HL-60/S4 treated with retinoic acid at 250 ng/mL for 4 days and 3 days (cell line): ENCODE data around the gene C10orf90.

Experiments used
- in situ Hi-C: fragments of 300-500 bp; cut with MboI; formaldehyde crosslinking; loops from 2 replicates; pipeline ENCODE4 v1.7.0; 2022; ENCODE audit warnings: low sequenced_read_pairs

The C10orf90 gene

DNA sequence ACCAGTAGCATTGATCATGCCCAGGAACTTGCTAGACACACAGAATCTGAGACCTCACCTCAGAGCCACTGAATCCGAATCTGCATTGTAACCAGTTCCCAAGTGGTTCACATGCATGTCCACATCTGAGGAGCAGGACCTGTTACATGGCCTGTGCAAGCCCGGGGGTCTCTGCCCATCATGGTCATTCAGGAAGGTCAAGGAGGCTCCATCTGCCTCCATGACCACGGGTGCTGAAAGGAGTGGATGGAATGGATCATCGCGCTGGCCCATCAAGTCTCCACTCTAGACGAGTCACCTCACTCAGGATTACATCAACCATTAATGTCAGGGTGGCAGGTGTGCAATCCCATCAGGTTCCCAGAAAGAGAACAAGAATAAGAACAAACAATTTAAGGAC is 196.5 kb downstream of the C10orf90 start:
- in situ Hi-C loops: no loop called here

GRCh38 chr10:126470991-126471390 is 199.5 kb downstream of the C10orf90 start:
- in situ Hi-C loops: no loop called here

DNA sequence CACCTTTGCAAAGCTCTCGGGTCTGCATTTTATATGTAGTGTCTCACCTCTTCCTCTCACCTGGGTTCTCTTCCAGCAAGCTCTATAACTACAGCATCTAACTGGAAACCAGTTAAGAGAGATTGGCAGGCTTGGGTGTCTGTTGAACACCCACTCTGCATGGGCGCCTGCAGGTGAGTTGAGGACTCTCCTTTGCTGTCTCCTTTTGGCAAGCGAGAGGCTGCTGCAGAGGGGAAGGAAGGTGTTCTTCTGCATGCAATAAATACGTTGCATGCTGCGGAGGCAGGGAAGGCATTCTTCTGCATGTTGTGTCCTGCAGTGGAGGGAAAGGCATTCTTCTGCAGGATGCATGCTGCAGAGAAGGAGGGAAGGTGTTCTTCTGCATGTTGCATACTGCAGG is 200.8 kb downstream of the C10orf90 start:
- in situ Hi-C loops: no loop called here

GRCh38 chr10:126468876-126469643 is 201.4 kb downstream of the C10orf90 start:
- in situ Hi-C loops: no loop called here

- in situ Hi-C loops: no loop called here
Observed at GRCh38 chr10:126468467-126468866, 202.0 kb downstream of the C10orf90 start.

- in situ Hi-C loops: no loop called here
Observed at GRCh38 chr10:126465771-126466170, 204.7 kb downstream of the C10orf90 start.

DNA sequence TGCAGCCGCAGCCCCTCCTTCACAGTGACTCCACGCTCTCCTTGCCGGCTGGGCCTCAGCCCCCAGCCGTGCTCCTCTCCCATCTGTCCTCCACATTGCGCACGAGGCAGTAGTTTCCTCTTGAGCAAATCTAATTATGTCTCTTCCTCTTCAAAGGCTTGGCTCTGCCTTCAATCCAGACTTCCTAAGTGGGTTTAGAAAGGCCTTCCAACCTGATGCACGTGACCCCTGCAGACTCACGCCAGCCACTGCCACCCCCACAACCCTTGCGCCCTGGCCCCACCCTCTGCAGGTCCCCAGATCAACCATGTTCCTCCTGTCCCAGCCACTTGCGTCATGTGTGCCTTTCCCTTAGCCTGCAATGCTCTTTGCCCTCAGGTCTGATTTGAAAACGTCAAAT is 207.2 kb downstream of the C10orf90 start:
- in situ Hi-C loops: no loop called here

DNA sequence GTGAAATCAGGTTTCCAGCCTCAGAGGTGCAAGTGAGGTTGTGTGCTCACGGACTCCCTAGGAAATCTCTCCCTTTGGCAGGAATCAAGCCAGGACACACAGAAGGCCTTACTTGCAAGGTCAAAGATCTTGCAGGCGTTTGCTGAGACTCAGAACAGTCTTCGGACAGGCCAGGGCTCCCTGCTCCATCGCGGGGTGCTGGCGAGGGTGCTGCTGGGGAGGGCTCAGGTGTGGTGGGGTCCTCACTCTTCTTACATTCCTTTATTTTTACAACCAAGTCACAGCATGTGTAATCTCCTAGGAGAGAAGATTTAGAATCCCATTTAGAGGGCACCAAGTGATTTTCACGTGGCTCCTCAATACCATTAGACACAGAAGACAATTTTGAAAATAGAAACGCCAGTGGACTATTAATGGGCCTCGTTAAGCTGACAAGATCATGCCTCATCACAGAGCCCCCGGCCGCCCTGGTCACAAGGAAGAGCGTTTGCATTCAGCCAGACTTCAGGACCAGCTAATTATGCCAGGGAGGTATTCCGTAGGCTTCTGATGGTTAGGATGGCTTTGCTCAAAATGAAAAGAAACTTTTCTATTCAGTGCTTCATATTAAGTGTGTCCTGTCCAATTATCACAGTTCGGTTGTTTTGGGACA is 209.1 kb downstream of the C10orf90 start:
- in situ Hi-C loops: no loop called here

GRCh38 chr10:126459878-126460481 is 210.5 kb downstream of the C10orf90 start:
- in situ Hi-C loops: no loop called here

DNA sequence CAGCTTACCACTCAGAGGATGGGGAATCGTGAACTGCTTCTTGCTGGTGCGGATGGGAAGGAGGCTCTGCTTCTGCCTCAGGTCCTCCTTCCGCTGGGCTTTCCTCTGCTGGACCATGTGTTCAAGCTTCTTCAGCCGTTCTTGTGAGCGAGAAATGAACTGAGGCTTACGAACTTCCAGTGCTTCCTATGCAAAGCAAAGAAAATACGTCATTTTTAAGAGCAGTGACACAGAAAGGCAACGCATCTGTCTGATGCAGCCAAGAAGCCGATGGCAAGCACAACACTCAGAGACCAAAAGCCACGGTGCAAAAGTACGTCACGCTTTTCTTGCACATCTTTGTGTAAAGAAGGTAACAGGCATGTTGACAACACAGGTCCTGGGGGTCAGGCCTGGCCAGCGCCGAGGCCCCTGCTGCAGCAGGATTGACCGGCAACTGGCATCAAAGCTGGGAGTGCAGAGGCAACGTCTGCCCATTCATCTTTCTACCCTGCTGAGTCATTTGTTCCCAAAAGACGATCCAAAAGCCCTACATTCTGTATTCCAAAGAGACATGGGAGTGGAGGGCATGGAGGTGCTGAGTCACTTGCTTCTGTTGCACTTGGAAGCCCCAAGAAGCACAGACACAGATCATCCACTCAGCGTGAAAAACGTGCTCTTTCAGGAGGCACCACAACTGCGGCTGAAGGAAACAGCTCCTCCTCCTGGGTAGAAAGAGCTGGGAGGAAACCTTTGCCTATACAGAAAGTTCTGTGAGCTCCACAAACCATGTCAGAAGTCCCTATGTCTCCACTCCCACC is 211.3 kb downstream of the C10orf90 start:
- in situ Hi-C loops: no loop called here

DNA sequence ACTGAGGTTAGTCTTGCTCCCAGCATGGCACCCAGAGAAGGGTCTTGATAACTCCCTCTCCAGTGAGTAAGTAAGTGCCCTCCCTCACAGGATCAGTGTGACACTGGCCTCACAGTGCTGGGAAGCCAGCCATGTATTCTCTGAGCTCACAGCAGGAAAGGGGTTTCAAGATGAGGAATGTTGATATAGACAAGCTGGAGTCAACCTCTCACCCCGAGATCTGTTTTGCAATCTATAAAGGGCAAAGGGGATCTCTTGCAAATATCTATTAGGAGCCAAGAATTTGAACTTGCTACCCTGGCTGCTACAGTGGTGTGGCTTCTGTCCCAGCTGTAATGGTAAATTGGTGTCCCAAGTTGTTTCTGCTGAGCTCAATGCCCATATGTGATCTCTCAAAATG is 212.0 kb downstream of the C10orf90 start:
- in situ Hi-C loops: no loop called here

- in situ Hi-C loops: no loop called here
Observed at GRCh38 chr10:126456632-126457031, 213.9 kb downstream of the C10orf90 start.

- in situ Hi-C loops: no loop called here
Observed at GRCh38 chr10:126455766-126456405, 214.6 kb downstream of the C10orf90 start.

DNA sequence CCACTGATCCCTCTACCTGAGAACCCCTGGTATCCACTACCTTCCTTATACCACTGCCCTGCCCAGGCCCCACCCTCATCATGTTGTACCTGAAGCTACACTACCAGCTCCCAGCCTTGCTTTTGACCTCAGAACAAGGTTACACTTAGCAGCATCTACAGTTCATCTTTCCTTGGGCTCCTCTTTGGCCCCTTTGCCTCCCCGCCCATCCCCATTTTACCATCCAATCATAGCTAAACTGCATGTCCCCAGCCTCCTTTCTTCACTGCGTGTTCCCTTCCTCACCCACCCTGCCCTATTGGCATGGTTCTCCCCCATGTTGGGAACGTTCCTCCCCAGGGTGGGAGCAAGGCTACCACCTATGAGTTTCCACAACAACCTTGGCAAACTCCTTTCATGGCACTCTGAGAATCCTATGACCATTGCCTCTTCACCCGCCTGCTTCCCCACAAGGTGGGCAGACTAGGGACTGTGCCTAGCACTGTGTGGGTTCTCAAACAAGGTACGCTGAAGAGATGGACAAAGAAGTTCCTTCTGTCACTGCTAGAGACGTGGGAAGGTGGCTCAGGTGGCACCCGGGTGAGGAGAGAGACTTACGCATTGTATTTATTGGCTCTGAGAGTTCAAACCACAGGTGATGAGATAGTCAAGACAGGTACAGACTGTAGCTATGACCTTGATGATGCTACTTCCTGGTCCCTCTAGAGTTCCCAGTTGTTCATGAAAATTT is 215.3 kb downstream of the C10orf90 start:
- in situ Hi-C loops: no loop called here

GRCh38 chr10:126454045-126454751 is 216.3 kb downstream of the C10orf90 start:
- in situ Hi-C loops: no loop called here

- in situ Hi-C loops: no loop called here
Observed at GRCh38 chr10:126452245-126452644, 218.2 kb downstream of the C10orf90 start.

DNA sequence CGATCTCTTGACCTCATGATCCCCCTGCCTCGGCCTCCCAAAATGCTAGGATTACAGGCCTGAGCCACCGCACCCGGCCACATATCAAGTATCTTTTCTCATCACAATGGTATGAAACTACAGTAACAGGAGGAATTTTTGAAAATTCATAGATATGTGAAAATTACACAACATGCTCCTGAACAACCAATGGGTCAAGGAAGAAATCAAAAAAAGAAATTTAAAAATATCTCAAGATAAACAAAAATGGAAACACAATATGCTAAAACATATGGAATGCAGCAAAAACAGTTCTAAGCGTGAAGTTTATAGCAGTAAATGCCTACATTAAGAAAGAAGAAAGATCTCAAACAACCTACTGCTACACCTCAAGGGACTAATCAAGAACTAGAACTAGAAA is 222.4 kb downstream of the C10orf90 start:
- in situ Hi-C loops: no loop called here

DNA sequence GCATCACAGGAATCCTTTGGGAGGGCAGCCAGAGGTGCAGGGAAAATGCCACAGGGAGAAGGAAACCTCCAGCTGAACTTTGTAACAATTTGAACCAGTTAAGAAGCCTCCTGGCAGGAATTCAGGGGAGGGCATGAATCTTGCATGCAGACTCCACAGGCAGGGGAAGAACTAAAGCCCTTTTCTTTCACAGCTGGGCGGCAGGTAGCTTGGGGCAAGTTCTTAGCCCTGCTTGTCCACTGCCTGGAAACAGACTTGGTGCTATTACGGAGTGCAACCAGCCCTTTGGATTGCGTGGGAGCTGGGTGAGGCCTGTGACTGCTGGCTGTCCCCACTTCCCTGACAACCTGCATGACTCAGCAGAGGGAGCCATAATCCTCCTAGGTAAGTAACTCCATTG is 230.6 kb downstream of the C10orf90 start:
- in situ Hi-C loops: no loop called here

GRCh38 chr10:126438407-126438783 is 232.1 kb downstream of the C10orf90 start:
- in situ Hi-C loops: no loop called here
